GM12892 (cell line): ENCODE measurements around the gene MYO1E.

Experiments used
- DNase-seq: peaks from one replicate; pipeline ENCODE4 v3.0.0; 2011; ENCODE audit not compliant: insufficient read length
- FAIRE-seq: peaks from 2 replicates; lab custom pipeline; 2011; peaks lifted over from hg19 to GRCh38; lab: Jason Lieb, UNC
- POLR2A ChIP-seq: IDR thresholded peaks from 2 replicates; pipeline ENCODE4 v1.6.1; 2011; ENCODE audit warnings: low read depth, low read length, control low read depth
- POLR2AphosphoS5 ChIP-seq: IDR thresholded peaks from 2 replicates; pipeline ENCODE4 v1.6.1; 2011; ENCODE audit warnings: low read depth, low read length, control low read depth
- TAF1 ChIP-seq: IDR thresholded peaks from 2 replicates; pipeline ENCODE4 v1.6.1; 2011; ENCODE audit warnings: low read depth, mild to moderate bottlenecking, control low read depth, low read length, borderline replicate concordance

Gene MYO1E

GRCh38 chr15:59257140-59257539 is 115.5 kb downstream of the MYO1E start:
- DNase-seq, result no peak
- FAIRE-seq, result peak; percentile 65
- TF ChIP-seq POLR2AphosphoS5, result no peak
- TF ChIP-seq POLR2A, result no peak
- TF ChIP-seq TAF1, result no peak

DNA sequence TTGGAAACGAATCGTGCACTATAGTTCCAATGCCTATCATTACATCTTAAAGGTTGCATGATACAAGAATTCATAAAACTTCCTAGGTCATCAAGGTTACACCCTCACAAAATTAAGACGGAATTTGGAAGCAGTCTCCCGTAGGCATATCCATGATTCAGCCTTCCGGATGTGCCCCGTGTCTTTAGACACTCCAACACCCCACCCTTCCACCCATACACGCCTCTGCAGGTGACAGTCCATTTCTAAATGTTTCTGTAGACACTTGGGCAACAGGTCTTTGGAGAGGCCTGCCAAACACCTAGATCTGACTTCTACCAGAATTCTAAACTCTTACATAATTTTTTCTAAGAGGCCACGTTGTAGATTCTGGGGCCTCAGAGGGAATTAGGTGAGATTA is 116.2 kb downstream of the MYO1E start:
- TF ChIP-seq POLR2A (no peak), POLR2AphosphoS5 (no peak), TAF1 (no peak)
- DNase-seq (no peak), FAIRE-seq (no peak)

DNA sequence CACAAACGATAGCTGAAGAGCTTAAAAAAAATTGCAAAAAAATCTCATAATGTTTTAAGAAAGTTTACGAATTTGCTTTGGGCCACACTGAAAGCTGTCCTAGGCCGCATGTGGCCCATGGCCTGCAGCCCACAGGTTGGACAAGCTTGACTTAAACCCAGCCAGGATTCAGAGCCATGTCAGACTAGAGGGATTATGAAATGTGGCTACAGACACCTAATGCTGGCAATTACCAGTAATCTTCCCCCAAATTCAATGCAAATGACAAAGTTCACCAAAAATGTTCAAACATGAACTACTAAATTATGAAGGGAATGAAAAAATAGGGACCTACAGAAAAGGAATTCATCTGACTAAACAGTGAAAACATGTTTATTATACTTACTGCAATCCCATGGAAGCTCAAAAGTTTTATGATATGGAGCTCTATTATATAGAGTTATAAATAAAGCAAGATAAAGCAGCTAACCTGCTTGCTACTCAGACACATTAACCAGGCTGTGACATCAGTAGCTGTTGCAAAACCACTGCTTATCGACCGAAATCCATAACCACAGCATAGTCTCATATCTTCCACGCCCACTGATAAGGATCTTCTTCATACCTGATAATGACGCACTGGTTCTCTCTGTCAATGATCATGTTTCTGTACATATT is 116.9 kb downstream of the MYO1E start:
- FAIRE-seq, result no peak
- TF ChIP-seq TAF1, result no peak
- no peak for TF ChIP-seq POLR2A
- TF ChIP-seq POLR2AphosphoS5, result no peak
- DNase-seq, result no peak

GRCh38 chr15:59252137-59252536 is 120.5 kb downstream of the MYO1E start:
- TF ChIP-seq POLR2A (no peak), POLR2AphosphoS5 (no peak), TAF1 (no peak)
- DNase-seq, result no peak
- FAIRE-seq, result peak; percentile 9

DNA sequence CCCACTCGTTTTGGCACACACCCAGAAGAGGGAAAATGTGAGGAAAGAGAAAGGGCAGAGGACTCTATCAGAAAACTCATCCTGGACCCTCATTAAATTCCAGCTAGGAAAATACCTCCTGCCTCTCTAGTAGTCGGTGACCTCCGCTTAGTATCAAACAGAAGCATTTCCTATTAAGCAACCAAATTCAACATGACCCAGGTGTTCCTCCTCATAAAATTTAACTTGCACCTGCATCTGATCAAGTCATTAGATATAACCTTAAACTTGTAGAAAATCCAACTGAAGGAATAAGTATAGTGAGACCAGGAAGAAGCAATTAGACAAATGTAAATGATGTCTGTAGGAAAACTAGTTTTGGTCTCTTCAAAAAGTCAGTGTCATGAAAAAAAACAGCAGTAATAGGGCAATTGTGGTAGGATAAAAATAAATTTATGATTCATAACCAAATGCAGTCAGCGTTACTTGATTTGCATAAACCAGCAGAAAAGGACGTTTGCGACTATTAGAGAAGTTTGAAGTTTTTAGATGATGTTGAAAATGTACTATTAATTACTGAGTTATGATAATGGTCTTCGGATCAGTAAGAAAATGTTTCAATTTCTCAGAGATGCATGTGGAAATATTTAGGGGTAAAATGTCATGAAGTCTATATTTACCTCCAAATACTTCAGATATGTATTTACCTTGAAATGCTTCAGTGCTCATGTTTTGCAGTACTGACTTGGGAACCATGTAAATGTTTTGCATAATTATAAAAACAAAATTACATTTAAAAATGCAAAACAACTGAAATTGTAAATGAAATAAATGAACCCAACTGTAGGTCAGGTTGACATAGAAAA is 121.4 kb downstream of the MYO1E start:
- no peak for DNase-seq
- TF ChIP-seq POLR2A (no peak), TAF1 (no peak), POLR2AphosphoS5 (no peak)
- peak; percentile 94 for FAIRE-seq

DNA sequence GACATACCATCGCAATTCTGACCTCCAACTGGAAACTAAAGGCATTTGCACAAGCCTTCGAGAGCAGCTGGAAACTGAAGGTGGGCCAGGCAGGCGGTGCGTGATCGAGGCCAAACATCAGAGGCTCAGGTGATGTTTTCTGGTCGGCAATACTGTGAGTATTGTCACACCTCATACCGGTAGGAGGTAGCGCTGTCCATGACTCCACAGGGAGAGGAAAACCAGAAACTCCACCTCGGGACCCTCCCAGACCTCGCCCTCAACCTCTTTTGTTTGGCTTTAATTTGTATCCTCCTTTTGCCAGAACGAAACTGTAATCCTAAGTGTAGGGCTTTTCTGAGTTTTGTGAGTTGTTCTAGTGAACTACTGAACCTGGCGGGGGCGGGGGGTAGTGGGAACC is 122.4 kb downstream of the MYO1E start:
- FAIRE-seq (no peak), DNase-seq (no peak)
- TF ChIP-seq POLR2AphosphoS5 (no peak), TAF1 (no peak), POLR2A (no peak)

- no peak for TF ChIP-seq POLR2AphosphoS5
- TF ChIP-seq TAF1, result no peak
- TF ChIP-seq POLR2A, result no peak
- FAIRE-seq, result peak; percentile 73
Measured at GRCh38 chr15:59249816-59250215, 122.9 kb downstream of the MYO1E start.

DNA sequence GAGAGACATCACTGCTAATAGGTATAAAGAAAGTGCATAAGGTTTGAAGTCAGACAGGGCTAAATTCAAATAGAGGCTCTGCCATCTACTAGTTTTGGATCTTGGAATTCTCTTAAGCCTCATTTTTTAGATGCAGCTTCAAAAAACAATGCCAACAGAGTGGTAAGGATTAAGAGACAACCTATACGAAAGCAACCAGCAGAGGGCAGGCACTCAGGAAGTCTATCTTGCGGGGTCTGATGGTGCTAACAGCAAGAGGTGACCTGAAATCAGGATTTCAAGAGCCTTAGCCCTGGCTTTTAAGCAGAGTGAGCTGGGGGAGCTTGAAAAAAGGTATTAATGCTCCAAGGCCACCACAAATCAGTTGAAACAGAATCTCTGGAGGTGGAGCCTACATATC is 125.3 kb downstream of the MYO1E start:
- FAIRE-seq (peak; percentile 92), DNase-seq (no peak)
- TF ChIP-seq POLR2A (no peak), POLR2AphosphoS5 (no peak), TAF1 (no peak)

More at GRCh38 chr15:59249816-59250215, 122.9 kb downstream of the MYO1E start:
- DNase-seq, result no peak

- FAIRE-seq (no peak), DNase-seq (no peak)
- no peak for TF ChIP-seq TAF1
- TF ChIP-seq POLR2A, result no peak
- TF ChIP-seq POLR2AphosphoS5, result no peak
Measured at GRCh38 chr15:59245559-59245958, 127.1 kb downstream of the MYO1E start.

DNA sequence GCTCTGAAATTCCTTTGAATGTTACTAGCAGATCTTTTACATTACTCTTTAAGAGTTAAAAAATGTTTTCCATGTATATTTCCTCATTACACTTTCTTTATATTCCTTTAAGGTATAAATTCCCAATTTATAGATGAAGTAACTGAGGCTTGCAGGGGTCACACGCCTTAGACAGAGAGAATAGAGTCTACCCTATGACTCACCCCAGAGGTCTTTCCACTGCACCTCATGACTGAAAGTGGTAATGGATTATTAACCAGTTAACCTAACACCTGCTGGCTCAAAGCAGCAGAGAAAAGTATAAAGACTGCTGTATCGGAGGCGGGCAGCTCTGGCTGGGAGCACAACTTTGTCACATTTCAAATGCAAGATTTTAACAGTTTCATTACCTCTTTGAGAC is 128.3 kb downstream of the MYO1E start:
- TF ChIP-seq TAF1 (no peak), POLR2AphosphoS5 (no peak), POLR2A (no peak)
- no peak for DNase-seq
- FAIRE-seq, result peak; percentile 89

- no peak for TF ChIP-seq TAF1
- no peak for TF ChIP-seq POLR2A
- TF ChIP-seq POLR2AphosphoS5, result no peak
- FAIRE-seq, result no peak
- DNase-seq, result no peak
Measured at GRCh38 chr15:59243622-59244021, 129.0 kb downstream of the MYO1E start.
